Fibroblast of lung (primary cell): ENCODE data around the gene MEIOSIN. TPM values are rescaled to one million over a fixed set of nuclear protein-coding genes. Genes with fewer than 3 reads are reported as not detected.

Source experiments
- DNase-seq, 2 donors: peaks; one replicate each; pipeline versions ENCODE4 v3.0.0 to v3.0.0-alpha.2; 2010; ENCODE audit warnings: low read depth in 2 of 2
- H2AFZ ChIP-seq: 2 replicates; pipeline ENCODE4 v1.5.1; 2012; ENCODE audit warnings: low read length, control low read depth, inconsistent platforms
- H3K27ac ChIP-seq: 2 replicates; pipeline ENCODE4 v1.5.1; 2011; ENCODE audit warnings: low read length, control low read depth; ENCODE audit not compliant: insufficient read depth
- H3K27me3 ChIP-seq: 2 replicates; pipeline ENCODE4 v1.5.1; 2011; ENCODE audit warnings: mild to moderate bottlenecking, low read length; ENCODE audit not compliant: control insufficient read depth, insufficient read depth
- H3K36me3 ChIP-seq: 2 replicates; pipeline ENCODE4 v1.5.1; 2011; ENCODE audit warnings: low read length; ENCODE audit not compliant: control insufficient read depth, insufficient read depth
- H3K4me1 ChIP-seq: 2 replicates; pipeline ENCODE4 v1.5.1; 2011; ENCODE audit warnings: low read length; ENCODE audit not compliant: control insufficient read depth, insufficient read depth; ENCODE audit errors: extremely low read depth
- H3K4me2 ChIP-seq: 2 replicates; pipeline ENCODE4 v1.5.1; 2011; ENCODE audit warnings: low read length, control low read depth; ENCODE audit not compliant: insufficient read depth; ENCODE audit errors: extremely low read depth
- H3K4me3 ChIP-seq, 4 experiments: fragments of 200-600 bp in 1 of 4; sonication (generic) in 1 of 4; replicated peaks in 1 of 4; 2 replicates each; pipeline ENCODE4 v1.5.1; 2011 to 2016; ENCODE audit warnings: low read length in 4 of 4, low read depth in 3 of 4, mild to moderate bottlenecking in 3 of 4, control low read depth in 2 of 4, inconsistent platforms in 1 of 4, mixed read lengths in 1 of 4; ENCODE audit not compliant: insufficient read depth in 1 of 4; ENCODE audit errors: control extremely low read depth in 1 of 4
- H3K79me2 ChIP-seq: 2 replicates; pipeline ENCODE4 v1.5.1; 2012; ENCODE audit warnings: mild to moderate bottlenecking, low read length, inconsistent platforms; ENCODE audit not compliant: control insufficient read depth, insufficient read depth
- H3K9ac ChIP-seq: 2 replicates; pipeline ENCODE4 v1.5.1; 2011; ENCODE audit warnings: mild to moderate bottlenecking, low read length, control low read depth; ENCODE audit not compliant: insufficient read depth
- H3K9me3 ChIP-seq: 2 replicates; pipeline ENCODE4 v1.5.1; 2012; ENCODE audit warnings: low read depth, low read length; ENCODE audit not compliant: control insufficient read depth, insufficient read depth
- H4K20me1 ChIP-seq: 2 replicates; pipeline ENCODE4 v1.5.1; 2011; ENCODE audit warnings: low read length; ENCODE audit not compliant: control insufficient read depth, insufficient read depth; ENCODE audit errors: extremely low read depth
- CTCF ChIP-seq, 2 donors: IDR thresholded peaks in 1 of 2; conservative IDR thresholded peaks in 1 of 2; 1 replicate in 1 of 2; 2 replicates in 1 of 2; pipeline ENCODE4 v1.5.1; 2011 to 2012; ENCODE audit warnings: low read length in 2 of 2, control low read depth in 1 of 2, inconsistent platforms in 1 of 2, low read depth in 1 of 2, mild to moderate bottlenecking in 1 of 2
- EZH2 ChIP-seq: IDR thresholded peaks from 2 replicates; pipeline ENCODE4 v1.5.1; 2012; ENCODE audit warnings: low read length, control low read depth, mild to moderate bottlenecking; ENCODE audit errors: missing control alignments
- polyA plus RNA-seq, 2 donors: library from polyadenylated mRNA; depleted of rRNA in 1 of 2; stranded (reverse) in 1 of 2; unstranded in 1 of 2; fragments of >200 nt; gene quantifications; 2 replicates each; pipeline ENCODE4 v1.2.1, GENCODE V29; 2011 to 2012; ENCODE audit warnings: missing spikeins in 1 of 2
- total RNA-seq: library from RNA; depleted of rRNA; stranded (reverse); fragments of >200 nt; gene quantifications from 2 replicates; pipeline ENCODE4 v1.2.1, GENCODE V29; 2014

Gene MEIOSIN
- total and polyA plus RNA-seq, 2 donors (not counting 1 experiment from before 2014, with no cell fraction given), result not detected

GRCh38 chr19:45804959-45805230 is 71.7 kb downstream of the MEIOSIN start:
- no peak overlapping the region for H3K4me3 ChIP-seq

GRCh38 chr19:45805719-45806118 is 72.5 kb downstream of the MEIOSIN start:
- DNase-seq, result no peak
- H3K4me3 ChIP-seq, result no peak overlapping the region
- no peak overlapping the region for H3K4me2 ChIP-seq
- peaks cover 12% of the 10 kb centered on the region for H3K4me1 ChIP-seq
- no peaks in the 10 kb centered on the region for H3K9me3 ChIP-seq
- no peaks in the 10 kb centered on the region for H4K20me1 ChIP-seq
- no peaks in the 10 kb centered on the region for H3K36me3 ChIP-seq
- H3K27me3 ChIP-seq, result no peaks in the 10 kb centered on the region
- TF ChIP-seq CTCF (conservative IDR thresholded peaks at IDR 0.05 in 1 of 2, IDR thresholded peaks at IDR 0.05 in 1 of 2; ENCODE audit: low read depth in 1 of 2, low read length in 2 of 2) (no peak), EZH2 (no peak)
- no peak overlapping the region for H3K9ac ChIP-seq
- H3K79me2 ChIP-seq, result no peaks in the 10 kb centered on the region
- no peak overlapping the region for H3K27ac ChIP-seq
- H2AFZ ChIP-seq, result no peak overlapping the region

More at GRCh38 chr19:45804959-45805230, 71.7 kb downstream of the MEIOSIN start:
- no peak overlapping the region for H2AFZ ChIP-seq
- TF ChIP-seq CTCF (conservative IDR thresholded peaks at IDR 0.05 in 1 of 2, IDR thresholded peaks at IDR 0.05 in 1 of 2; ENCODE audit: low read depth in 1 of 2, low read length in 2 of 2) (no peak), EZH2 (no peak)
- no peaks in the 10 kb centered on the region for H3K27me3 ChIP-seq
- no peak overlapping the region for H3K9ac ChIP-seq
- no peak overlapping the region for H3K4me2 ChIP-seq
- no peaks in the 10 kb centered on the region for H3K9me3 ChIP-seq
- H3K27ac ChIP-seq, result no peak overlapping the region
- H3K79me2 ChIP-seq, result no peaks in the 10 kb centered on the region
- H4K20me1 ChIP-seq, result no peaks in the 10 kb centered on the region
- H3K36me3 ChIP-seq, result no peaks in the 10 kb centered on the region
- H3K4me1 ChIP-seq, result peaks cover 11% of the 10 kb centered on the region
- no peak for DNase-seq

- H3K27me3 ChIP-seq, result no peaks in the 10 kb centered on the region
- no peak overlapping the region for H3K9ac ChIP-seq
- H3K36me3 ChIP-seq, result no peaks in the 10 kb centered on the region
- no peaks in the 10 kb centered on the region for H3K79me2 ChIP-seq
- peak; percentile 77 to 81 for DNase-seq
- H3K9me3 ChIP-seq, result no peaks in the 10 kb centered on the region
- peaks cover 12% of the 10 kb centered on the region for H3K4me1 ChIP-seq
- TF ChIP-seq EZH2, result no peak
- no peak for TF ChIP-seq CTCF (conservative IDR thresholded peaks at IDR 0.05 in 1 of 2, IDR thresholded peaks at IDR 0.05 in 1 of 2; ENCODE audit: low read depth in 1 of 2, low read length in 2 of 2)
- no peak overlapping the region for H3K4me3 ChIP-seq
- no peak overlapping the region for H2AFZ ChIP-seq
- no peaks in the 10 kb centered on the region for H4K20me1 ChIP-seq
- peak overlapping the region; percentile 44 for H3K4me2 ChIP-seq
- peak overlapping the region; percentile 44 for H3K27ac ChIP-seq
These were observed 76.5 kb downstream of the MEIOSIN start for GRCh38 chr19:45809643-45810159.
